Left colon (tissue), 2 donors: Measurements from ENCODE around the gene ACSS1. TPM values are rescaled to one million over a fixed set of nuclear protein-coding genes. Genes with fewer than 3 reads are reported as not detected.
A peak's percentile ranks its signal among the peaks of the same experiment; 100 is the strongest.

Source experiments
- ATAC-seq: fragments of 200-7000 bp; cut with Tn5 transposase; one replicate; pipeline ENCODE4 v1.9.1; 2020; ENCODE audit warnings: mild to moderate bottlenecking, moderate library complexity
- DNase-seq, 2 donors: peaks; one replicate each; pipeline ENCODE4 v3.0.0-alpha.2; 2020
- intact Hi-C, 2 donors: fragments of 100-400 bp; cut with DNase I in 1 of 2; cut with micrococcal nuclease in 1 of 2; formaldehyde crosslinking; loops; one replicate each; pipeline versions ENCODE4 v1.11.2 to v1.14.0; 2022; cut with DNase I, micrococcal nuclease
- long read RNA-seq: library from polyadenylated mRNA; unstranded; transcript quantifications from one replicate; pipeline ENCODE4 v2.0.0, GENCODE V29; 2021
- total RNA-seq, 2 donors: library from RNA; stranded (reverse); fragmentation: NEBNext Ultra II Directional; extraction: Animal tissue kit (Norgen Biotek cat#: 25700); gene quantifications; one replicate each; pipeline ENCODE4 v1.2.1, GENCODE V29; 2021
- donor health status: DM: no; HTN: no; CAD: no.
- donor health status: DM: yes; HTN: yes; CAD: no.

Gene ACSS1
- 10 to 100 TPM; 37.8 to 43.6 TPM for total RNA-seq
- long read RNA-seq, transcript ACSS1-201 (14 exons, 3,680 nt): major isoform, 32 of 69 reads
- long read RNA-seq, partial matches to known transcripts: 15 of 69 reads
- long read RNA-seq, other reads (novel, unspliced or antisense): 20 of 69 reads

DNA sequence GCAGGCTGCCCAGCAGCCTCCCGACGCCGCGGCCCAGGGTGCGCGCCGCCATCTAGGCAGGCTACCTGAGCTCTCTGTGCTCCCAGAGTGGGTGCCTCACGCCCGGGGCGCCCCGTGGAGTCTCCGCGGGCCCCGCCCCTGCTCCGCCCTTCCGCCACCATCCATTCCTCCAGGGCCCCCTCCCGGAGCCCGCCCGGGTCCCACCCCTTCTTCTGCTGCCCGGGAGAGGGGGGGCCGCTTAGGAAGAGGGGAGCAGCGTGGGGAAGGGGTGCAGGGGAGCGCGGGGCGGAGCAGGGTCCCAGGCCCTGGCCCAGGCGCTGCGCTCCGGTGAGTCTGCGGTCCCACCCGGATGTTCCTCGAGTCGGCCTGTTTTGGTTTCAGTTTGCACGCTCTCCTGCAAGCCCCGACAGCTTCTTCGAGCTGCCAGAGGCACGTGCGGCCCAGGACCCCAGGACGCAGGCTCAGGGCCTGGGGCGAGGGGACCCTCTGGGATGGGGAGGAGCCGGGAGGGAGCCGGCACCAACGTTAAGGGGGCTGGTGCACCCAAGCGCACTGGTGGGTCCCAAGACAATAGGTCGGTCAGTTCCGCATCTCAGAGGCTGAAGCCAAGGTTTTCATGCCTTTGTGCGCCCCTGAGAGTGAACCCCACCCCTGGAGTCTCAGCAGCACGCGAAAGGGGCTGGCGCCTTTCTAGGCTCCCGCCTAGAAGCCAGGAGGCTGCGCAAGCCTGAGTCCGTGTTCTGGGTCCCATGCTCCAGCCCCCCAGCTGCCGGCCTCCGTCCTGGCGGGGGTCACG lies at the start of gene ACSS1:
TSS of gene ACSS1 (minus strand) at position 89 of the 796 bp plus-strand sequence. CDS start at position 52, 37 bp downstream.
- DNase-seq (peak; percentile 77 to 84), ATAC-seq (peak; percentile 52)
- intact Hi-C loops: no loop called here

DNA sequence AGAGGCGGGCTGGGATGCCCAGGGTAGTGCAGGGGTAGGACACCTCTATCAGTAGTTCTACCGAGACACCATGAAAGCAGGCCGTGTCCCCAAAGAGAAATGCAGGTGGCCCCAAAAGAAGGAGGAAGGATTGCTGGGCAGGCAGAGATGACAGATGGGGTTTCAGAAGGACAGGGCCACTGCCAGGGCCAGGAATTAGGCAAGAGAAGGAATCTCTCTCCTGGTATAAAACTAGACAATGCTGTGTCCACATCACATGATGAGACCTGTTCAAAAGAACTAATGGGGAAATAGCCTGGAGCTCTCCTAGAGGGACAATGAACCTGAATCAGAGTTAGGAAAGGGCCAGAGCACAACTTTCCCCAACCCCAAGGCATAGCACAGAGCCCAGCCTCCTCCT lies 45.6 kb upstream of the ACSS1 start:
- intact Hi-C loops: no loop called here
- DNase-seq: no peak
- ATAC-seq: no peak

DNA sequence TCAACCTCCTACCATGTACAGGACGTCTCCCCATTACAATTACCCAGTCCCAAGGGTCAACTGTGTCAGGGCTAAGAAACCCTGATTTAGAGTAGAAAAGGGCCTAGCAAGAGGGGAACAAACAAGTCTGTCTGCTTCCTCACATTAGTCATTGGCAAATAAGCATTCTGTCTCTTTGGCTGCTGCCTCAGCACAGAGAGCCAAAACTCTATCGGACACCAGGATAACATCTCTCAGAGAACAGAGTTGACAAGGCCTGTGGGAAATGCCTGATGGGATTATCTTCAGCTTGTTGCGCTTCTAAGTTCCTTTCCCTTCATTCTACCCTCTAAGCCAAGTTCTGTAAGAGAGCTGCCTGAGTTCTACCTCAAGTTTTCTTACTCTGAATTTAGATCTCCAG lies 43.0 kb upstream of the ACSS1 start:
- intact Hi-C loops: no loop called here
- ATAC-seq: no peak

DNA sequence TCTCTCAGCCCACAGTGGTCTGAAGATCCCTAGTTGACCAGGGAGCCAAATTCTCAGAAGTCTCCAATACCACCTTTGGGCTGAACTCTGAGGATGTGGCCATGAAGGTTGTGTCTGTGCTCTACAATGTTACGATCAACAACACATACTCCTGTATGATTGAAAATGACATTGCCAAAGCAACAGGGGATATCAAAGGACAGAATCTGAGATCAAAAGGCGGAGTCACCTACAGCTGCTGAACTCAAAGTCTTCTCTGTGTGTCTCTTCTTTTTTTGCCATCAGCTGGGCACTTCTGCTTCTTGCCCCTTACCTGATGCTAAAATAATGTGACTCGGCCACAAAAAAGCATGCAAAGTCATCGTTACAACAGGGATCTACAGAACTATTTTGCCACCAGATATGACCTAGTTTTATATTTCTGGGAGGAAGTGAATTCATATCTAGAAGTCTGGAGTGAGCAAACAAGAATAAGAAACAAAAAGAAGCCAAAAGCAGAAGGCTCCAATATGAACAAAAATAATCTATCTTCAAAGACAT lies 41.7 kb upstream of the ACSS1 start:
- intact Hi-C loops: no loop called here
- ATAC-seq (no peak), DNase-seq (no peak)

More for the DNA sequence above, 43.0 kb upstream of the ACSS1 start:
- no peak for DNase-seq

DNA sequence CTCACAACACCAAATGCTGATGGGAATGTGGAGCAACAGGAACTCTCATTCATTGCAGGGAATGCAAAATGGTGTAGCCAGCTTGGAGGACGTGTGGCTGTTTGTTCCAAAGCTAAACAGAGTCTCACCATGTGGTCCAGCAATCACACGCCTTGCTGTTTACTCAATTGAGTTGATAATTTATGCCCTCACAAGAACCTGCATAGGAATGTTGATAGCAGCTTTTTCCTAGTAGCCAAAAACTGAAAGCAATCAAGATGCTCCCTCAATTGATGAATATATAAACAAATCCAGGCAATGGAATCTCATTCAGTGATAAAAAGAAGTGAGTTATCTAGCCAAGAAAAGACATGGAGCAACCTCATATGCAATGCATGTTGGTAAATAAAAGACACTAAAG lies 39.6 kb upstream of the ACSS1 start:
- intact Hi-C loops: no loop called here
- DNase-seq (no peak), ATAC-seq (no peak)

DNA sequence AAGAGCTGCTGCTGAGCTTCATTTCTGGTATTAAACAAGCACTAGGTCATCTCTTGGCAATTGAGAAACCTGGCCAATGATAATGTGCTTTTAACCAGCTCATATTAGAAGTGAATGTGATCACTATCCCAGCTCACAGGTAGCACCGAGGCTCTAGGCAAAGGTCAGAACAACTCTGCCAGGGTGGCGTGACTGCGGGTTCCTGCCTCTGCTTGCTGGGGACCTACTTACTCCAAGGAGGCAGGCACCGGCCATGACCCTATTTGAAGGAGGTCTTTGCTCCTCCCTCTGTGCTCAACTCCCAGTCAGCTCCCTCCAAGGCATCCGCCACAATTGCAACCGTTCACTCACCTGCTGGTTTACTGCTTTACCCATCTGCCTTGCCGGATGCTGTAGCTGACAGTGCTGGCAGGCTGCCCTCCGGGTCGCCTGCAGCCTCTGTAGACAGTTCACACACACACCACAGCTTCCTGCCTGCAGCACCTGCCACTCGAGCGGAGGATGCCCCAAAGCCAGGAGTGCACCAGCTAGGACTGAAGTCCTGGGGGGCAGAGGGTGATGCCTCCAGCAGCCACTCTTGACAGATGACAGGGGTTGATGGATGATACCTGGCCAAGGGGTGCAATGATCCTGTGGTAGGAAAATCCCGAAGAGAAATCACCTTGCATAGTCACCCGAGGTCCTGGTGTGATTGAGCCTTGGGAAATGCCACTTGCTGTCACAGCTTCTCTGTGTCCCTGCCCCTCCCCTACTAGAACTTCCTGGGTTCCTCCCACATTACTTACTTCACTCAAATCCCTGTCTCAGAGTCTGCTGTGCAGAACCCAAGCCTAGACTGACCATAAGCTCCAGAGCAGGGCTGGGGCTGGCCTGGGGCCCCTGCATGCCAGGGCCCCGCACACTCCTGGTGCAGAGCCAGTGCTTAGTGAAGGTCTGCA lies 32.8 kb upstream of the ACSS1 start:
- DNase-seq (peak in 1 of 2 donors; percentile 49), ATAC-seq (peak; percentile 78)
- intact Hi-C loops: no loop called here

DNA sequence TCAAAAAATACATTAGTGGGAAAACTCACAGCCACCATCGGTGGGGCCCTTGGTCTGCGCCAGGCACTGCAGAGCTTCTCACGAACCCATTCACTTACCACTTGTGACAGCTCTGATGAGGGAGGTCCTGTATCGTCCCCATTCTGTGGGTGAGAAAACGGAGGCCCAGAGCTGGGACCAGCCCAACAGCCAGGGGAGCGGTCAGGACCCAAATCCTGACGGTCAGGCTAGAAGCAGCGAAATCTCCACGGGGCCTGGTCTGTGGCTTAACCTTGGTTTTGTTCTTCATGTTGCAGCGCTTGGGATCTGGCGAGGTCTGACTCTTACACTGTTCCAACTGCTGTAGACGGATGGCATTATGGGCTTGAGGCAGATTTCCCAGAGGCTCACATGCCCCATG lies 31.7 kb upstream of the ACSS1 start:
- no peak for DNase-seq
- intact Hi-C loops: no loop called here
- no peak for ATAC-seq

DNA sequence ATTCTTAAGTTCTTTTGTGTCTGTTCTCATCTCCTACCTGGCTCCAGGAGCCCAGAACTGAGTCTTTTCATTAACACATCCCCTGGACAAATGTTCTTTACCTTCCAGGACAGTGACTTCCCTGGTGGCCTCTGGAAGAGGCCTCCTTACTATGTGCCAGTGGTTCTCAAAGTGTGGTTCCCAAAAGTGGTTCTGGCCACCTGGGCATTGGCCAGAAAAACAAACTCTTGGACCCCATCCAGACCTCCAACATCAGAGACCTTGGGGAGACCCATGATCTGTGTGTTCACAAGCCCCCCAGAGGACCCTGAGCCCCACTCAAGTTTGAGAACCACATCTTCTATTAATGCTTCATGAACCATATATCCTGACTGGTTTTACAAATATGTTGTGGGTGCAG lies 31.2 kb upstream of the ACSS1 start:
- DNase-seq: no peak
- intact Hi-C loops: no loop called here
- no peak for ATAC-seq

DNA sequence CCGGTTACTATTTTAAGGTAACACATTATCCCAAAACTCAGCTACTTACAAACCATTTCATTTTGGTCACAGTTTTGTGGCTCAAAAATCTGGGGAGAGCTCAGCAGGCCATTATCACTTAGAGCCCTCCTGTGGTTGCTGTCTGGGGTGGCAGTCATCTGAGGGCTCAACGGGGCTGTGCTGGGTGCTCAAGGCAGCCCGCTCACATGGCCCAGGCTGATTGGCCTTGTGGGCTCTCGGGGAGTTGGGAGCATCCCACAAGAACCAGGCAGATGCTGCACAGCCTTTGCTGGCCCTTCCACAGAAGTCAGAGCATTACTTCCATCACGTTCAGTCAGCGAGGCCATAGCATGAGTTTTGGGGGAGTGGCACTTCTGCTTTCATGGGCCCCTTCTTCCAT lies 30.3 kb upstream of the ACSS1 start:
- intact Hi-C loops: no loop called here
- ATAC-seq (no peak), DNase-seq (no peak)

DNA sequence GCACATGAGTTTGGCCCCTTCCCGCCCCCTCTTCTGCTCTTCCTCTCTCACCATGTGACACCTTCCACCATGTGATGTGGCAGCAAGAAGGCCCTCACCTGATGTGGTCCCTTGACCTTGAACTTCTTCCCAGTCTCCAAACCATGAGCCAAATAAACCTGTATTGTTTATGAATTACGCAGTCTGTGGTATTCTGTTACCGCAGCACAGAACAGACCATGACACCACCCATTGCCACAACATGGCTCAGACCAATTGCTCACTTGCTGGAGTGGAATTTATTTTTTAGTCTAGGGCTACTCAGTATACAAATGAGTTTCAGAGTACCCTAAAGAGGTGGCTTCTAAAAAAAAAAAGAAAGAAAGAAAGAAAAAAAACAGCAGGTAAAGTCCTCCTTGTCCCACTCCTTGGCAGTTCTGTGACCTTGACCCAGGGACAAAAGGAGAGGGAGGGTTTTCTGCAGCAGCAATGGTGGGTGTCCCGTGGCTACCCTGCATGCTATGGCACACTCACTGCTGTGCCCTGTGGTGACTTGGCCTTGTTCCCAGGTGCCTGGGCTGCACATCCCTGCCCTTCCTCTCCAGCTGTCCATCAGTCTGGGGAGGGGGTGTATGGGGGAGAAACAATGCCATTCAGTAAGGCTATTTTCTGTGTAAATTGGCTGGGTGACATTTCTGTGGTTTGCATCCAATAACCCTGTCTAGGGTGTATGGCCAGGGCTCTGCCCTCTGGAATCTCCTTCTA lies 29.4 kb upstream of the ACSS1 start:
- ATAC-seq (no peak), DNase-seq (no peak)
- intact Hi-C loops: no loop called here

DNA sequence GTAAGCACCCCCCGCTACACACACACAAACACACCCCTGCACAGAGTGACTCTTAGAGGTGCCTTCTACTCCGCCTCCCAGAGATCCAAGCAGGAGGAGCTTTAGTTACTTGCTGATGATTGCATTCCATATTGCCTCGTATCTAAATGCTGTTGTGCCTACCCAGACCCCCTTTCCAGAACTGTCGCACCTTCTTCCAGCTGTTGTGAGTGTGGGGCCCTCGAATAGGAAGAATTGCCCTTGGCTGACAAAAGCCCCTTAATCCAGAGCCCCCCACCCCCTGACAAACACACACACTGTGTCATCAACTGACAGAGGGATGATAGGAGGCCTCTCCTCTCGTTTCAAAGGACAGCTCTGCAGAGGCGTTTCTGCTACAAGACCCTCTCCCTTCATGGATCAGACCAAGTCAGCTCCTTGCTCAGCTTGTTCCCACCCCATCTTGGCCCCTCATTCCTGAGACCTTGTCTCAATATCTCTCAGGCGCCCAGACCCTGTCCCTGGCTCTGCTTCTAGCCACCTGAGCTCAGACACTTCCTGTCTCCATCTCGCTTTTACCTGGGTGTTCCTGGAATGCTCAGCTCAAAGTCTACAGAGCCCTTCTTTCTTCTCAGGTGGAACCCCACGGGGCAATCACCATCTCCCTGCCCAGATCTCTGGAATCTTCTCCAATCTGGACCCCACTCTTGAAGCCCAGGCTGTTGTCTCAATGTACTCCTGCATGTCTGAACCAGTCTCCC lies 28.0 kb upstream of the ACSS1 start:
- DNase-seq: no peak
- no peak for ATAC-seq
- intact Hi-C loops: no loop called here

DNA sequence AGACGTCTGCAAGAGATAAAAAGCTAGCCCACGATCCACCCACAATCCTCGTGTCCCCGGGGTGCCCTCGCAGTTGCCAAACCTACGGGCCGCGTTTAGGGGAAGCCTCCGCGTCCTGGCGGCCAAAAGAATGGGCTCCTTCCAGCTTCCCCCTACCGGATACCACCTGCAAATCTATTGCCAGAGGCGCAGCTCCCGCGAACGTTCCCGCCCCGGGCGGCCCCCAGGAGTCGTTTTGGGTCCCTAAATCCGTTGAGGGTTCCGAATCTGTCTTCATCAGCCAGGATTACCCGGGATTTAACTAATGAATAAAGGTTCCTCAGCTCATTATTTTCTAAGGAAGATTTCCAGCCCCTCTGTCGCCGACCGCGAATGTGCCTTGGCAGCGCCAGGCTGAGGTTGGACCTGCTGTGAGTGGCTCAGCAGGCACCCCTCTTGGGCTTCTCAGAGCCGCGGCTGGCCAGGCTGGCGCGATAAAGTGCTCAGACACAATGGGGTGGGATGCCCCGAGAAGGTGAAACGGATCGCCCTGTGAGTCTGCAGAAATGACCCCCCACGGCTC lies 26.8 kb upstream of the ACSS1 start:
- intact Hi-C loops: no loop called here
- ATAC-seq (no peak), DNase-seq (no peak)

DNA sequence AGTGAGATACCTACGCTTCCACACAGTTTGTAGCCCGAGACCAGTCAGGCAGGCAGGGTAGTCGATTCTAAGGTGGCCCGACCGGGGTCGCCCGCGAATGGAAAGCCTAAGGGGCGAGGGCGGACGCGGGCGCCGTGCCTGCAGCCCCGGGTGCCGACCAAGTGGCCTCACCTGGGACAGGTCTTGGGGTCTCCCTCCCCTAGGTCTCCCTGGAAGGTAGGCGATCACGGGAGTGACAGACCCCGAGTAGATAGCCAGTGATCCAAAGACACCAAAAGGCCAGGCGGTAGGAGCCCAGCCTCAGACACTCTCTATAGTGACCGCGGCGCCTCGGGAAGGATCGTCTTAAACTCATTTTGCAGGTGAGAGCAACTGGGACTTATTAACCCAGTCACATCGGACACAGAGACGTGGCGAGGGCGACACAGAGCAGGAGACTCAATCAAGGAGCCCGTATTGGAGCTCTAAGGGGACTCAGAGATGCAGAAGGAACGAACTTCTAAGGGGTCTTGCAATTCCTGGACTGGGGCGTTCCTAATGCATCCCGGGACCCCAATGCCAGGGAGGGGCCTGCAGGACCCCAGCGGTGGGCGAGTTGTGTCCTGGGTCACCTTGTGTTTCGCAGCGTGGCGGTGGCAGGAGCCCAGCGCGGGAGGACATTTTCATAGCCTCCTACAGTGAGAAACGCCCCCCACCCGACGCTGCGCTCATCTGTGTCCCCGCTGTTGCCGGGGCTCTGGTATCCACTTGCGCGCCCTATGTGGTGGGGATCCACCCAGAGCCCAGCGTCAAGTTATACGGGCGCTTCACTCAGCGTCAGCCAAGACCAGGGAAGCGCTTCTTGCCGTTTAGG lies 26.1 kb upstream of the ACSS1 start:
- peak in 1 of 2 donors; percentile 48 for DNase-seq
- peak; percentile 47 for ATAC-seq
- intact Hi-C loops: no loop called here

DNA sequence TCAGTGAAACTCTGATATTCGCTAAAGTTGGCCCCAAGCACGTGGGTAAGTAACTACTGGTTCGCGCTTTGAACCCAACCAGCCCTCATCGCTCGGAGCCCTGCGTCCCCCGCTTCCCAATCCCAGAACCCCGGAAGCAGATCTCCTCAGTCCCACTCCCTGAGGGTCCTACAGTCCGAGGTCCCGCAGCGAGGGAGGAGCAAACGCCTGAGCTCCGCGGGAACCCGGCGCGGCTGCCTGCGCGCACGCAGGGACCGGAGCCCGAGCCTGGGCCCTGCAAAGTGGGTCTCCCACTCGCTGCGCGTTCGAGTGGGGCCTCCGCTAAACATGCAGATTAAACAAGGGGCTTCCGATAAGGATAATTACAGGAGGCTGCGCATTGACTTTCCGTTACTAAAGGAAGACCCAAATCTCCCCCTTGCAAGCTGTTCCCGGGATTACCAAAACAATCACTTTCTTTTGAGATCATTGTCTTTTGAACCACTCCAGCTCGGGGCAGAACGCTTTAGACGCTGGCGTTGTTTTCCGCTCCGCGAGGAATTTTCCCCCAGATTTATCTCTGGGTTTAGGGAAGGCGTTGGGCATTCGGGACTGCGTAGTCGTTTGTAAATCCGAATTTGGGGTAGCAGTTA lies 25.3 kb upstream of the ACSS1 start:
- DNase-seq: no peak
- intact Hi-C loops: no loop called here
- ATAC-seq: no peak

DNA sequence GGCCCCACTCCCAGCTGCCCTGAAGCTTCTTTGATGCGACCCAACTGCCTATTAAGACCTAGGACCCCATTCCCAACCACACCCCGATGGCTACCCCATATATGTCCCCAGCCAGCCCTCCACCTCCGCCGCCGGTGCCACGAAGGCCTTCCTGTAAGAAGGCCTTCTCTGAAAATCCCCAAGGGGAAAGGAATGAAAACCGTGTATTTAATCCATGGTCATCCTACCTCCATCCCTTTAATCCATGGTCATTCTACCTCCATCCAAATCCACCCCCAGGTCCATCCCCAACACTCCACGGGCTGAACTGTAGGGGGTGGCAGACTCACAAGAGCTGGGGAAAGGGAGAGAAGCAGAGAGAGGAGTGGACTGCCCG lies 24.5 kb upstream of the ACSS1 start:
- DNase-seq: no peak
- no peak for ATAC-seq
- intact Hi-C loops: no loop called here

DNA sequence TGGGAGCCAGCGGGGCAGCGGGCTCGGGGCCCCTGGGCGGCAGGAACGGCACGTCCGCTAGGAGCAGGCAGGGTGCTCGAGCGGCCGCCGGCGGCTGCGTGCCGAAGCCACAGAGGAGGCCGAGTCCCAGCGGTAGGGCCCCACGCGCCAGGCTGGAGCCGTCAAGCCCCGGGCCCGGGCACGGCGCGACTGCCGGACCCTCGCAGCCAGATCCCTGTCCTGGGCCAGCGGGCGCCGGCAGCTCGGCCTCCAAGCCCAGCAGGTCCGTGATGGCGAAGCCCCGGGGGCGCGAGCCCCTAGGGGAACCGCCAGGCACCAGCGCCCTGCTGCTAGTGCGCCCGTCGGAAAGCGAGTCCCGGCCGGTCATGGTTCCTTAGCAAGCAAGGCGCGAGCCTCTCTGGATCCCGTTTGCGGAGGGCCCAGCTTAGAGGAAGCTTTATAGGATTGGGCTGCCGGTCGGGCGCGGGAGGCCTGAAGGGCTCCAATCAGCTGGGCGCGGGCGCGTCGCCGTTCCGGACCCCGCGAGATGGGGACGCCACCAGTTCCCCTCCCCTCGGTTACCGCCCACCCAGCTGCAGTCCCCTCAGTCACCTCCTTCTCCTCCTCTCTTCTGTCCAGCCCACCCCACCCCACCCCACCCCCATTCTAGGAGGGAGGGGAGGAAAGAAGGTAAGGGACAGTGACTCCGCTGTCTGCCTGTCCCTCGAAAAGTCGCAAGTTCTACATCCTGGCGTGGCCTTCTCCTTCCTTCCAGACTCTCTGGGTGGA lies 24.0 kb upstream of the ACSS1 start, which contains the start of gene VSX1:
TSS of gene VSX1 (minus strand) at position 412 of the 768 bp plus-strand sequence. CDS start at position 367, 45 bp downstream.
- no peak for DNase-seq
- ATAC-seq: no peak
- intact Hi-C loops: no loop called here
